Endothelial cell of umbilical vein (primary cell): ENCODE data around the gene REG3A. TPM values are rescaled to one million over a fixed set of nuclear protein-coding genes. Genes with fewer than 3 reads are reported as not detected.

Experiments
- BruUV-seq: library from RNA; stranded (reverse); fragments of 400-500 nt; replicated peaks from 2 replicates; lab custom pipeline; 2021; lab: Mats Ljungman, UMichigan
- CTCF ChIA-PET: fragments of 300-600, 350-600 bp; sonication (Branson Sonifier 250); formaldehyde crosslinking; loops from one replicate; lab custom pipeline; 2021; ENCODE audit warnings: antibody characterized with exemption, inconsistent platforms; lab: Charles Lee
- POLR2A ChIA-PET: fragments of 300-600, 350-600 bp; sonication (Branson Sonifier 250); formaldehyde crosslinking; loops from one replicate; lab custom pipeline; 2021; ENCODE audit warnings: antibody characterized with exemption, inconsistent platforms; lab: Charles Lee
- DNase-seq: peaks from one replicate; pipeline ENCODE4 v3.0.0-alpha.2; 2011; ENCODE audit warnings: low read depth, low spot score
- FAIRE-seq: peaks from 2 replicates; lab custom pipeline; 2011; peaks lifted over from hg19 to GRCh38; lab: Jason Lieb, UNC
- H2AFZ ChIP-seq: 2 replicates; pipeline ENCODE4 v1.6.0; 2012; ENCODE audit warnings: low read depth, low read length, control low read depth, inconsistent platforms
- H3K27ac ChIP-seq: 2 replicates; pipeline ENCODE4 v1.5.1; 2011; ENCODE audit warnings: low read depth, mild to moderate bottlenecking, control low read depth, low read length, moderate library complexity; ENCODE audit not compliant: insufficient read depth
- H3K27me3 ChIP-seq, 2 experiments: 2 replicates each; pipeline versions ENCODE4 v1.6.0 to v1.6.1; 2011; ENCODE audit warnings: low read length in 2 of 2, mixed read lengths in 1 of 2; ENCODE audit not compliant: control insufficient read depth in 2 of 2, insufficient read depth in 2 of 2
- H3K36me3 ChIP-seq, 2 experiments: 2 replicates in 1 of 2; 3 replicates in 1 of 2; pipeline ENCODE4 v1.5.1; 2011; ENCODE audit warnings: low read length in 2 of 2, mild to moderate bottlenecking in 1 of 2, moderate library complexity in 1 of 2; ENCODE audit not compliant: control insufficient read depth in 2 of 2, insufficient read depth in 2 of 2; ENCODE audit errors: extremely low read depth in 1 of 2
- H3K4me1 ChIP-seq: 3 replicates; pipeline ENCODE4 v1.5.1; 2011; ENCODE audit warnings: mild to moderate bottlenecking, low read length; ENCODE audit not compliant: control insufficient read depth, insufficient read depth; ENCODE audit errors: extremely low read depth
- H3K4me2 ChIP-seq: 2 replicates; pipeline ENCODE4 v1.6.1; 2011; ENCODE audit warnings: low read length, control low read depth, mixed read lengths; ENCODE audit not compliant: insufficient read depth
- H3K4me3 ChIP-seq, 3 experiments: fragments of 200-600 bp in 1 of 3; sonication (generic), shearing (Covaris generic) in 1 of 3; replicated peaks in 1 of 3; 2 replicates each; pipeline ENCODE4 v1.5.1; 2011 to 2016; ENCODE audit warnings: control low read depth in 3 of 3, low read length in 3 of 3, mild to moderate bottlenecking in 2 of 3, inconsistent platforms in 1 of 3, low read depth in 1 of 3, moderate library complexity in 1 of 3; ENCODE audit not compliant: insufficient read depth in 1 of 3
- H3K79me2 ChIP-seq: 2 replicates; pipeline ENCODE4 v1.6.0; 2012; ENCODE audit warnings: low read length, inconsistent platforms; ENCODE audit not compliant: control insufficient read depth, insufficient read depth
- H3K9ac ChIP-seq: replicated peaks from 2 replicates; pipeline ENCODE3; 2011; ENCODE audit warnings: low read length, control low read depth; ENCODE audit not compliant: insufficient read depth; ENCODE audit errors: extremely low read depth
- H3K9me1 ChIP-seq: replicated peaks from 3 replicates; pipeline ENCODE4 v1.6.0; 2011; ENCODE audit warnings: mild to moderate bottlenecking, low read length; ENCODE audit not compliant: control insufficient read depth, insufficient read depth; ENCODE audit errors: extremely low read depth
- H3K9me3 ChIP-seq: replicated peaks from 2 replicates; pipeline ENCODE4 v1.5.1; 2012; ENCODE audit warnings: low read length, inconsistent platforms; ENCODE audit not compliant: control insufficient read depth, insufficient read depth
- H4K20me1 ChIP-seq: replicated peaks from 2 replicates; pipeline ENCODE3; 2011; ENCODE audit warnings: mild to moderate bottlenecking, low read length; ENCODE audit not compliant: control insufficient read depth, insufficient read depth; ENCODE audit errors: extremely low read depth
- CTCF ChIP-seq, 2 donors: IDR thresholded peaks; 1 replicate in 1 of 2; 2 replicates in 1 of 2; pipeline ENCODE4 v1.5.1; 2011; ENCODE audit warnings: low read length in 2 of 2, mild to moderate bottlenecking in 2 of 2, moderate library complexity in 2 of 2, control low read depth in 1 of 2, inconsistent platforms in 1 of 2, low read depth in 1 of 2; ENCODE audit not compliant: insufficient read depth in 1 of 2; ENCODE audit errors: extremely low read depth in 1 of 2
- EZH2 ChIP-seq: IDR thresholded peaks from 2 replicates; pipeline ENCODE4 v1.6.1; 2012; ENCODE audit warnings: borderline replicate concordance, low read depth, mild to moderate bottlenecking, moderate library complexity, low read length, inconsistent platforms; ENCODE audit not compliant: severe bottlenecking
- FOS ChIP-seq: IDR thresholded peaks from 2 replicates; pipeline ENCODE4 v1.6.1; 2011; ENCODE audit warnings: mild to moderate bottlenecking, low read length, moderate library complexity, borderline replicate concordance; ENCODE audit not compliant: insufficient read depth
- GATA2 ChIP-seq: IDR thresholded peaks from 2 replicates; pipeline ENCODE4 v1.7.0; 2011; ENCODE audit warnings: low read depth, mild to moderate bottlenecking, moderate library complexity, mixed read lengths, low read length; ENCODE audit not compliant: insufficient read length, insufficient read depth
- JUN ChIP-seq: IDR thresholded peaks from 2 replicates; pipeline ENCODE4 v1.6.1; 2011; ENCODE audit warnings: borderline replicate concordance, low read depth; ENCODE audit not compliant: insufficient read length, insufficient read depth
- MAX ChIP-seq: IDR thresholded peaks from 2 replicates; pipeline ENCODE4 v1.6.1; 2011; ENCODE audit not compliant: insufficient read depth, insufficient read length
- MYC ChIP-seq: IDR thresholded peaks from one replicate; pipeline ENCODE4 v1.6.1; 2011; ENCODE audit warnings: mild to moderate bottlenecking, low read depth, low read length
- POLR2A ChIP-seq: IDR thresholded peaks from 2 replicates; pipeline ENCODE4 v1.6.1; 2012; ENCODE audit warnings: low read depth, mild to moderate bottlenecking, control low read depth, low read length
- POLR2AphosphoS5 ChIP-seq: IDR thresholded peaks from 2 replicates; pipeline ENCODE4 v1.6.1; 2012; ENCODE audit warnings: low read depth, mild to moderate bottlenecking, control low read depth, low read length, moderate library complexity; ENCODE audit not compliant: insufficient read depth
- dilution Hi-C: fragments of 300-500 bp; cut with MboI; formaldehyde crosslinking; loops from one replicate; pipeline ENCODE4 v1.15.0; 2019; ENCODE audit warnings: low sequenced_read_pairs; ENCODE audit not compliant: extremely low pct_ligation_motif_present
- intact Hi-C: fragments of 100-400 bp; cut with micrococcal nuclease; formaldehyde crosslinking; loops from one replicate; pipeline ENCODE4 v1.10.0; 2022
- polyA plus RNA-seq, 4 experiments: library from polyadenylated mRNA; depleted of rRNA in 3 of 4; stranded (reverse) in 3 of 4; unstranded in 1 of 4; fragments of >200 nt; gene quantifications; 2 replicates each; pipeline versions ENCODE4 v1.2.1 to v1.2.3, GENCODE V29; 2011 to 2012; ENCODE audit warnings: missing spikeins in 1 of 4
- total RNA-seq: library from RNA; stranded (reverse); gene quantifications from 2 replicates; pipeline ENCODE4 v1.2.3, GENCODE V29; 2021

Gene REG3A
- total and polyA plus RNA-seq, 2 donors (not counting 3 experiments of a cell fraction or from before 2014, with no cell fraction given): not detected

- Histone ChIP-seq H3K4me2 (no peak overlapping the region), H3K9me1 (no peaks in the 10 kb centered on the region), H3K36me3 (no peaks in the 10 kb centered on the region), H2AFZ (no peak overlapping the region), H4K20me1 (no peaks in the 10 kb centered on the region), H3K79me2 (no peaks in the 10 kb centered on the region), H3K27ac (no peak overlapping the region), H3K27me3 (no peaks in the 10 kb centered on the region), H3K9me3 (peaks cover 8% of the 10 kb centered on the region), H3K4me3 (no peak overlapping the region), H3K4me1 (no peaks in the 10 kb centered on the region), H3K9ac (no peak overlapping the region)
- dilution Hi-C loops: no loop called here
- intact Hi-C loops: no loop called here
- ChIA-PET CTCF (no interaction called here), POLR2A (no interaction called here)
- BruUV-seq: no TSS peak
- TF ChIP-seq CTCF (IDR thresholded peaks at IDR 0.05; ENCODE audit: extremely low read depth in 1 of 2, insufficient read depth in 1 of 2, low read depth in 1 of 2, low read length in 2 of 2) (no peak), FOS (no peak), POLR2A (no peak), MAX (no peak), JUN (no peak), POLR2AphosphoS5 (no peak), MYC (no peak), GATA2 (no peak), EZH2 (no peak)
- DNase-seq: no peak
- FAIRE-seq: no peak
These were observed 30.3 kb downstream of the REG3A start for GRCh38 chr2:79129260-79129659.
